Stimulated activated effector memory CD8-positive, alpha-beta T cell treated with anti-CD3 and anti-CD28 coated beads, Interleukin-12 subunit alpha, Interleukin-12 subunit beta, amount 100 ng/mL, for 72 hours (primary cell): ENCODE results near the gene KRTAP5-6.
"Not testable (repeated sequence)": the region's sequence is repeated elsewhere in the genome, so short reads cannot be mapped to it uniquely, and the experiment has no call there.

ENCODE experiments used
- ATAC-seq: fragments of 150-1000 bp; cut with Tn5 transposase; 2 replicates; pipeline ENCODE4 v1.10.0; 2021
- DNase-seq, 2 donors: peaks; one replicate each; pipeline ENCODE4 v3.0.0; 2021 to 2022; ENCODE audit warnings: low spot score in 2 of 2
- H3K27ac Mint-ChIP-seq: one replicate; pipeline ENCODE4 v1.8.0; 2022; ENCODE audit warnings: mild to moderate bottlenecking, mixed read lengths
- H3K36me3 Mint-ChIP-seq: one replicate; pipeline ENCODE4 v1.8.0; 2022; ENCODE audit warnings: mild to moderate bottlenecking, mixed read lengths
- H3K4me1 Mint-ChIP-seq: one replicate; pipeline ENCODE4 v1.8.0; 2022; ENCODE audit warnings: mixed read lengths
- H3K4me3 Mint-ChIP-seq: one replicate; pipeline ENCODE4 v1.8.0; 2022; ENCODE audit warnings: mild to moderate bottlenecking, mixed read lengths
- H3K9me3 Mint-ChIP-seq: one replicate; pipeline ENCODE4 v1.8.0; 2022; ENCODE audit warnings: mixed read lengths

KRTAP5-6 gene

GRCh38 chr11:1672613-1673350 lies 24.2 kb upstream of the KRTAP5-6 start:
- DNase-seq (peak in 1 of 2 donors; percentile 34), ATAC-seq (no peak)
- no peak overlapping the region for H3K4me3 Mint-ChIP-seq
- no peak overlapping the region for H3K27ac Mint-ChIP-seq
- peaks cover 8% of the 10 kb centered on the region for H3K4me1 Mint-ChIP-seq
- H3K36me3 Mint-ChIP-seq, result peaks cover 19% of the 10 kb centered on the region
- H3K9me3 Mint-ChIP-seq, result peaks cover 4% of the 10 kb centered on the region

- DNase-seq (peak in 1 of 2 donors; percentile 12), ATAC-seq (no peak)
- Mint-ChIP-seq H3K4me3 (no peak overlapping the region), H3K27ac (no peak overlapping the region), H3K36me3 (peaks cover 19% of the 10 kb centered on the region), H3K9me3 (peaks cover 4% of the 10 kb centered on the region), H3K4me1 (peaks cover 8% of the 10 kb centered on the region)
These were observed 23.4 kb upstream of the KRTAP5-6 start for GRCh38 chr11:1673446-1674172.

- ATAC-seq (no peak), DNase-seq (peak in 1 of 2 donors; percentile 39)
- H3K36me3 Mint-ChIP-seq, result peaks cover 17% of the 10 kb centered on the region
- H3K9me3 Mint-ChIP-seq, result peaks cover 4% of the 10 kb centered on the region
- H3K27ac Mint-ChIP-seq, result no peak overlapping the region
- peaks cover 8% of the 10 kb centered on the region for H3K4me1 Mint-ChIP-seq
- H3K4me3 Mint-ChIP-seq, result no peak overlapping the region
These were observed 22.5 kb upstream of the KRTAP5-6 start for GRCh38 chr11:1674173-1675131.

GRCh38 chr11:1675536-1676228 lies 21.3 kb upstream of the KRTAP5-6 start:
- DNase-seq (no peak), ATAC-seq (no peak)
- peaks cover 2% of the 10 kb centered on the region for H3K4me1 Mint-ChIP-seq
- H3K9me3 Mint-ChIP-seq, result no peaks in the 10 kb centered on the region
- no peak overlapping the region for H3K4me3 Mint-ChIP-seq
- H3K27ac Mint-ChIP-seq, result no peak overlapping the region
- peaks cover 5% of the 10 kb centered on the region for H3K36me3 Mint-ChIP-seq

- Mint-ChIP-seq H3K36me3 (no peaks in the 10 kb centered on the region), H3K4me3 (no peak overlapping the region), H3K9me3 (no peaks in the 10 kb centered on the region), H3K4me1 (no peaks in the 10 kb centered on the region), H3K27ac (no peak overlapping the region)
- ATAC-seq, result no peak
- DNase-seq, result no peak
These were observed 20.7 kb upstream of the KRTAP5-6 start for GRCh38 chr11:1676229-1676740.

- peak in 1 of 2 donors; percentile 7 for DNase-seq
These were observed 17.1 kb upstream of the KRTAP5-6 start for GRCh38 chr11:1679881-1680280.

GRCh38 chr11:1682225-1682905 lies 14.6 kb upstream of the KRTAP5-6 start:
- Mint-ChIP-seq H3K9me3 (no peaks in the 10 kb centered on the region), H3K27ac (no peak overlapping the region), H3K4me1 (no peaks in the 10 kb centered on the region), H3K4me3 (no peak overlapping the region), H3K36me3 (no peaks in the 10 kb centered on the region)
- DNase-seq (peak in 1 of 2 donors; percentile 39), ATAC-seq (no peak)

More at GRCh38 chr11:1679881-1680280, 17.1 kb upstream of the KRTAP5-6 start:
- no peak overlapping the region for H3K4me3 Mint-ChIP-seq
- ATAC-seq, result no peak
- H3K4me1 Mint-ChIP-seq, result no peaks in the 10 kb centered on the region
- no peaks in the 10 kb centered on the region for H3K9me3 Mint-ChIP-seq
- no peak overlapping the region for H3K27ac Mint-ChIP-seq
- H3K36me3 Mint-ChIP-seq, result no peaks in the 10 kb centered on the region

- ATAC-seq, H3K4me3 Mint-ChIP-seq, H3K4me1 Mint-ChIP-seq, H3K36me3 Mint-ChIP-seq, H3K27ac Mint-ChIP-seq, H3K9me3 Mint-ChIP-seq: not testable (repeated sequence)
- peak in 1 of 2 donors; percentile 38 for DNase-seq
These were observed 13.8 kb upstream of the KRTAP5-6 start for GRCh38 chr11:1683216-1683615.

GRCh38 chr11:1683904-1684572 lies 13.0 kb upstream of the KRTAP5-6 start:
- not testable (repeated sequence) for H3K4me3 Mint-ChIP-seq, H3K4me1 Mint-ChIP-seq, H3K27ac Mint-ChIP-seq, ATAC-seq, H3K36me3 Mint-ChIP-seq, H3K9me3 Mint-ChIP-seq
- peak in 1 of 2 donors; percentile 43 for DNase-seq

GRCh38 chr11:1684886-1685874 lies 11.8 kb upstream of the KRTAP5-6 start:
- H3K27ac Mint-ChIP-seq, H3K9me3 Mint-ChIP-seq, H3K36me3 Mint-ChIP-seq, H3K4me3 Mint-ChIP-seq, ATAC-seq: not testable (repeated sequence)
- H3K4me1 Mint-ChIP-seq, result peaks cover 18% of the 10 kb centered on the region
- peak in 1 of 2 donors; percentile 50 for DNase-seq

- H3K36me3 Mint-ChIP-seq, H3K27ac Mint-ChIP-seq, H3K9me3 Mint-ChIP-seq, ATAC-seq, H3K4me3 Mint-ChIP-seq: not testable (repeated sequence)
- H3K4me1 Mint-ChIP-seq, result peaks cover 26% of the 10 kb centered on the region
- peak in 1 of 2 donors; percentile 43 for DNase-seq
These were observed 10.8 kb upstream of the KRTAP5-6 start for GRCh38 chr11:1686220-1686619.

- H3K27ac Mint-ChIP-seq, H3K36me3 Mint-ChIP-seq, H3K4me3 Mint-ChIP-seq, H3K9me3 Mint-ChIP-seq: not testable (repeated sequence)
- ATAC-seq (peak; percentile 83), DNase-seq (peak in 1 of 2 donors; percentile 43)
- peaks cover 31% of the 10 kb centered on the region for H3K4me1 Mint-ChIP-seq
These were observed 8.6 kb upstream of the KRTAP5-6 start for GRCh38 chr11:1688336-1688947.
